Measurements from ENCODE around the gene CFL2. TPM values are rescaled to one million over a fixed set of nuclear protein-coding genes. Genes with fewer than 3 reads are reported as not detected.

Gene CFL2
- total RNA-seq: 40.1 and 65.3 TPM in 2 replicates

DNA sequence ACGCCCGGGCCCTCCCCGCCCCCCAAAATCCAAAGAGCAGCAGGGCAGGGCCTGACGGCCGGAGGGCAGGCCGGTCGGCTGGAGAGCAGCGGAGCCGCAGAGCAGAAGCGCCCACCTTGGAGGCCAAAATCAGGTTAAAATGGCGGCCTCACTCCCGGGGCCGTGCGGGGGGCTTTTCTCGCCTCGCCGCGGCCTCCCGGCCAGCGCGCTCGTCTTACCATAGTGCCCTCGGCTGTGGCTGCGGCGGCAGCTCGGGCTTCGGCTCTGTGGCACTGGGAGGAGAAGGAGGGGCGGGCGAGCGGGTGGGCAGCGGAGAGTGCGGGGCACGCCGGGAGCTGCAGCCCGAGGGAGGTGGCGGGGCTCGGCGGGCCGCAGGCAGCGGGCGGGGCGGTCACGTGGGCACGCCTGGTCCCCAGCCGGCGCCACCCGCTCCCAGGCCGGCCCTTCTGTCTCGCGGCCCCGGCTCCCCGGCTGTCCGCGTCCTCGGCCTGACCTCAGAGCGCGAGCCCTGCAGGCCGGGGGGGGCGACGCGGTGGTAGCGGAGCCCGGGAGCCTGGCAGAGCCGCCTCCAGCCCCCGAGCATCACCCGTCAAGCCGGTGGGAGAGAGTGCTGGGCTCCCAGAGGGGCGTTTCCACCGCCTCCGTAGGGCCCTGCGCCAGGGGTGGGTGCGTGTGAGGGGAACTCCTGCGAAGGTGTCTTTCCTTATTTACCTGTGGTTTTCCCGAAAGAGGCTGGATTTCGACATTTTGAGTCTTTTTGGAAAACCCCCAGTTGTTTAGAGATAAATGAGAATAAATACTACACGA is at the start of gene CFL2:
TSS of gene CFL2 (minus strand) at position 274 of the 807 bp plus-strand sequence. CDS start at position 221, 53 bp downstream.

Other genes starting within 250 kb of the CFL2 start
- gene EAPP, start 174.9 kb downstream of the CFL2 start, total RNA-seq: 30.3 and 37.6 TPM in 2 replicates
- 106 and 173 TPM in 2 replicates for gene SNX6, start 84.4 kb downstream of the CFL2 start, total RNA-seq
- gene BAZ1A, start 160.8 kb upstream of the CFL2 start, total RNA-seq: 9.8 and 11.0 TPM in 2 replicates

Measured in cardiac ventricle fibroblast (primary cell).